ENCODE measurements around the gene BPIFA3.

BPIFA3 gene

DNA sequence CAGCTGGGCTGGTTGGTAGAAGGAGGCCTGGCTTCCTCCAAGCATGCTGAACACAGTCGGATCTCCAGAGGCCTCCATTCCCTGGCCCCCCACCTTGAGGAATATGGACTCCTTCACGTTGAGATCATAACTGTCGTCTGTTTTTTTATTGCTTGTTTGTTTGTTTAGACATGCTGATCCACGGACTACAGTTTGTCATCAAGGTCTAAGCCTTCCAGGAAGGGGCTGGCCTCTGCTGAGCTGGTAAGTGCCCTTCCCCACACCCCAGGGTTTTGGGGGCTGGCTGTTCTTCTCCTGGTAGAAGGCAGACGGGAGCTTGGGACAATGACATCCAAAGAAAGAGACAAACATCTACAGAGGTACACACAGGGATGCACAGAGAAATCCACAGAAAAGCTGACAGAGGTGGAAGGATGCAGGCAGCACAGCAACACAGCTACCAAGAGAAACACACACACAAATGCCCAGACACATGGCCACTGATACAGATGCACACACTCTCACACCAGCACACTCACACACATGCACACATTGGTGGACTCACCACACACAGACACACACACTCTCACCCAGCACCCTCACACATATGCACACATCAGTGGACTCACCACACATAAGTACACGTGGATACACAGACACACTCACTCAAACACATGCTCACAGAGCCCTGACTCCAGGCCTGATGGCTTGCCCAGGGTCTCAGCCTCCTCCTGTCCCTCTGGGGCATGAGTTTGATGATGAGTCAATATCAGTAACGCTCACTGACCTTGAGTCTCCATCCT lies 25.4 kb downstream of the BPIFA3 start:
- Histone ChIP-seq H3K9ac (ENCODE audit: low read length) (no peak overlapping the region), H3K4me3 (ENCODE audit: low read length) (no peak overlapping the region), H3K36me3 (ENCODE audit: control insufficient read depth, low read depth, low read length) (no peaks in the 10 kb centered on the region), H3K27ac (ENCODE audit: low read length) (no peak overlapping the region), H3K9me3 (ENCODE audit: control insufficient read depth, low read depth, low read length) (no peaks in the 10 kb centered on the region), H3K4me1 (ENCODE audit: control insufficient read depth, low read depth, low read length) (no peaks in the 10 kb centered on the region), H3K27me3 (ENCODE audit: control insufficient read depth, insufficient read depth, low read length) (no peaks in the 10 kb centered on the region)

- no peak overlapping the region for H3K4me3 ChIP-seq (ENCODE audit: low read length)
- H3K27ac ChIP-seq (ENCODE audit: low read length) = no peak overlapping the region
- H3K36me3 ChIP-seq (ENCODE audit: control insufficient read depth, low read depth, low read length) = no peaks in the 10 kb centered on the region
- no peaks in the 10 kb centered on the region for H3K4me1 ChIP-seq (ENCODE audit: control insufficient read depth, low read depth, low read length)
- no peaks in the 10 kb centered on the region for H3K9me3 ChIP-seq (ENCODE audit: control insufficient read depth, low read depth, low read length)
- H3K27me3 ChIP-seq (ENCODE audit: control insufficient read depth, insufficient read depth, low read length) = no peaks in the 10 kb centered on the region
- no peak overlapping the region for H3K9ac ChIP-seq (ENCODE audit: low read length)
Observed at GRCh38 chr20:33246077-33246476, 28.9 kb downstream of the BPIFA3 start.

DNA sequence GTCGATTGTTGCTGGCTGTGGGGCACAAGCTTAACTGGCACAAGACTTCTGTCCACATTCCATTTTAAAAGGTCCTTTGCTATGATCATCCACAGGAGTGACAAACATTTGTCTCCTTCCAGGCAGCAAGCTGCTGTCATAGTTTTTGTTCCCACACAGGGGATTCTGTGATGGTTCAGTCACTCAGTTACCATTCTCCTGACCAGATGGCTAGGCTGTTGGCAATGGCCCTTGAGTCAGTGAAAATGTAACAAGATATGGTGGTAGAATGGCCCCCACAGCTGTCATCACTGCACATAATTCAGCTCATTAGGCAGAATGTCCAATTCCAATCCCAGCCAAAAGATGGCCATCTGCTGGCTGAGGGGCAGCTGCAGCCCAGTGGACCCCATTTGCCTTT lies 32.3 kb downstream of the BPIFA3 start:
- H3K9me3 ChIP-seq (ENCODE audit: control insufficient read depth, low read depth, low read length) = no peaks in the 10 kb centered on the region
- no peak overlapping the region for H3K27ac ChIP-seq (ENCODE audit: low read length)
- H3K4me3 ChIP-seq (ENCODE audit: low read length) = no peak overlapping the region
- no peaks in the 10 kb centered on the region for H3K36me3 ChIP-seq (ENCODE audit: control insufficient read depth, low read depth, low read length)
- no peaks in the 10 kb centered on the region for H3K4me1 ChIP-seq (ENCODE audit: control insufficient read depth, low read depth, low read length)
- no peak overlapping the region for H3K9ac ChIP-seq (ENCODE audit: low read length)
- H3K27me3 ChIP-seq (ENCODE audit: control insufficient read depth, insufficient read depth, low read length) = no peaks in the 10 kb centered on the region

DNA sequence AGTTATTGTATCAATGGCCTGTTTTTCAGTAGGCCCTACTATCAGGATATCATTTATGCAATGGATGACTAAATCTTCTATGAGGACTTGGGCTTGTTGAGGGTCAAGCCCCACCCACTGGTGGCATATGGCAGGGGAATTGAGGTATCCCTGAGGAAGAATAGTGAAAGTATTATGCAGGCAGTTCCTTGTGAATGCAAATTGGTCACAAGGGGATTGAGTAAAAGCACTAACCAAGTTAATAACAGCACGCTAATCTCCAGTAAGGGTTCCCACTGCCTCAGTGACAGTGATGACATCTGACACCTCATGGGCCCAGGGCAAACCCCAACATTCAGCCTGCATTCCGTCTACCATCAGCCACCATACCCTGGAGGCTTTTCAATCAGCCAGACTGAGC lies 33.5 kb downstream of the BPIFA3 start:
- Histone ChIP-seq H3K36me3 (ENCODE audit: control insufficient read depth, low read depth, low read length) (no peaks in the 10 kb centered on the region), H3K4me1 (ENCODE audit: control insufficient read depth, low read depth, low read length) (no peaks in the 10 kb centered on the region), H3K9ac (ENCODE audit: low read length) (no peak overlapping the region)

GRCh38 chr20:33251496-33251895 lies 34.3 kb downstream of the BPIFA3 start:
- Histone ChIP-seq H3K4me3 (ENCODE audit: low read length) (no peak overlapping the region), H3K36me3 (ENCODE audit: control insufficient read depth, low read depth, low read length) (no peaks in the 10 kb centered on the region), H3K27ac (ENCODE audit: low read length) (no peak overlapping the region), H3K9ac (ENCODE audit: low read length) (no peak overlapping the region), H3K27me3 (ENCODE audit: control insufficient read depth, insufficient read depth, low read length) (no peaks in the 10 kb centered on the region), H3K9me3 (ENCODE audit: control insufficient read depth, low read depth, low read length) (no peaks in the 10 kb centered on the region), H3K4me1 (ENCODE audit: control insufficient read depth, low read depth, low read length) (no peaks in the 10 kb centered on the region)

More for the DNA sequence above, 33.5 kb downstream of the BPIFA3 start:
- no peaks in the 10 kb centered on the region for H3K9me3 ChIP-seq (ENCODE audit: control insufficient read depth, low read depth, low read length)
- no peak overlapping the region for H3K4me3 ChIP-seq (ENCODE audit: low read length)
- no peak overlapping the region for H3K27ac ChIP-seq (ENCODE audit: low read length)
- H3K27me3 ChIP-seq (ENCODE audit: control insufficient read depth, insufficient read depth, low read length) = no peaks in the 10 kb centered on the region

DNA sequence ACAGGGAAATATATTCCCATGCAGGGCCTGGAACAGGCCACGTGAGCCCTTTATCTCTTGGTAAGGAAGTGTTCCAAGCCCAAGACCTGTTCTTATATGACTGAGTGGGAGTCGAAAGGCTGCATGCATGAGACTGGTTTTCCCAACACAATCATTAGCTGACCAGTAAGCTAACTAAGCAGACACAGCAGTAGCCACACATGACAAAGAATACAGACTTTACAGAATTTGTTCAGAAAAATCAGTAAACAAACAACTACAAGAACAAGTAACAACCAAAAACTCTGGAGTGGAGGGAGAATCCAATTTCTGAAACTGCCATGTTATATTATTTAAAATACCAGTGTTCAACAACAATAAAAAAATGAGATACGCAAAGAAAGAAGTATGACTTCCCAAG lies 35.3 kb downstream of the BPIFA3 start:
- H3K36me3 ChIP-seq (ENCODE audit: control insufficient read depth, low read depth, low read length) = no peaks in the 10 kb centered on the region
- H3K9ac ChIP-seq (ENCODE audit: low read length) = no peak overlapping the region
- no peak overlapping the region for H3K27ac ChIP-seq (ENCODE audit: low read length)
- no peaks in the 10 kb centered on the region for H3K9me3 ChIP-seq (ENCODE audit: control insufficient read depth, low read depth, low read length)
- H3K4me3 ChIP-seq (ENCODE audit: low read length) = no peak overlapping the region
- no peaks in the 10 kb centered on the region for H3K4me1 ChIP-seq (ENCODE audit: control insufficient read depth, low read depth, low read length)
- no peaks in the 10 kb centered on the region for H3K27me3 ChIP-seq (ENCODE audit: control insufficient read depth, insufficient read depth, low read length)

- Histone ChIP-seq H3K9me3 (ENCODE audit: control insufficient read depth, low read depth, low read length) (no peaks in the 10 kb centered on the region), H3K9ac (ENCODE audit: low read length) (no peak overlapping the region), H3K4me1 (ENCODE audit: control insufficient read depth, low read depth, low read length) (no peaks in the 10 kb centered on the region), H3K27ac (ENCODE audit: low read length) (no peak overlapping the region), H3K36me3 (ENCODE audit: control insufficient read depth, low read depth, low read length) (no peaks in the 10 kb centered on the region), H3K4me3 (ENCODE audit: low read length) (no peak overlapping the region), H3K27me3 (ENCODE audit: control insufficient read depth, insufficient read depth, low read length) (no peaks in the 10 kb centered on the region)
Observed at GRCh38 chr20:33255005-33255404, 37.9 kb downstream of the BPIFA3 start.

DNA sequence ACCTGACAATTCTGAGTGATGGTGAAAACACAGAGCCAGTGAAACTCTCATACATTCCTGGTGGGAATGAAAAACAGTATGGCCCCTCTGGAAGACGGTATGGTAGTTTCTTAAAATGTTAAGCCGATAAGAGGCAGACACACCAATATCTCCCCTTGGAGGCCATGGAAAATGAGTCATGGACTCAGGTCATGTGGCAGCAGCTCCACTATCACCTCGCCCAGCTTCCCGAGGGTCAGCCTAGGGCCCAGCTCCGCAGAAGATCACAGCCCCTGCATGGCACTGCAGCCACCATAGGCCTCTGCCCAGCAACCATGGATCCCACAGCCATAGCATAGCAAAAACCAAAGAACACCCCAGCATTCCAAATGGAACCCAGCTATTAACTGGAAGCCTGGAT lies 40.1 kb downstream of the BPIFA3 start:
- no peak overlapping the region for H3K4me3 ChIP-seq (ENCODE audit: low read length)
- no peaks in the 10 kb centered on the region for H3K4me1 ChIP-seq (ENCODE audit: control insufficient read depth, low read depth, low read length)
- H3K27ac ChIP-seq (ENCODE audit: low read length) = no peak overlapping the region
- no peak overlapping the region for H3K9ac ChIP-seq (ENCODE audit: low read length)
- H3K9me3 ChIP-seq (ENCODE audit: control insufficient read depth, low read depth, low read length) = no peaks in the 10 kb centered on the region
- H3K27me3 ChIP-seq (ENCODE audit: control insufficient read depth, insufficient read depth, low read length) = no peaks in the 10 kb centered on the region
- no peaks in the 10 kb centered on the region for H3K36me3 ChIP-seq (ENCODE audit: control insufficient read depth, low read depth, low read length)

GRCh38 chr20:33259371-33259770 lies 42.2 kb downstream of the BPIFA3 start:
- no peaks in the 10 kb centered on the region for H3K27me3 ChIP-seq (ENCODE audit: control insufficient read depth, insufficient read depth, low read length)
- no peak overlapping the region for H3K9ac ChIP-seq (ENCODE audit: low read length)
- no peaks in the 10 kb centered on the region for H3K4me1 ChIP-seq (ENCODE audit: control insufficient read depth, low read depth, low read length)
- H3K4me3 ChIP-seq (ENCODE audit: low read length) = no peak overlapping the region
- H3K27ac ChIP-seq (ENCODE audit: low read length) = no peak overlapping the region
- H3K36me3 ChIP-seq (ENCODE audit: control insufficient read depth, low read depth, low read length) = no peaks in the 10 kb centered on the region
- H3K9me3 ChIP-seq (ENCODE audit: control insufficient read depth, low read depth, low read length) = no peaks in the 10 kb centered on the region

DNA sequence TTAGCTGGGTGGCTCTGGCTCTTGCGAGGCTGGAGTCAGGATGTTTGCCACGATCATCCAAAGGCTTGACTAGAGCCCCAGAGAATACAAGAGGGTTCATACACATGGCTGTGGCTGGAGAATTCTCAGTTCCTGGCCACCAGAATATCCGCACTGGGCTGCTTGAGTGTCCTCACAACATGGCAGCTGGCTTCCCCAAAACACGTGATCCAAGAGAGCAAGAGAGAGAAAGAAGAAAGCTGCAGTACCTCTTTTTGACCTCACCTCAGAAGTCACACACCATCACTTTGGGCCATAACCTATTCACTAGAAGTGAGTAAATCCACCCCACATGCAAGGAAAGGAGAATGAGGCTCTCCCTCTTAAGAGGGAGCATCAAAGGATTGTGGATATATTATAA lies 44.3 kb downstream of the BPIFA3 start:
- Histone ChIP-seq H3K9me3 (ENCODE audit: control insufficient read depth, low read depth, low read length) (no peaks in the 10 kb centered on the region), H3K36me3 (ENCODE audit: control insufficient read depth, low read depth, low read length) (no peaks in the 10 kb centered on the region), H3K9ac (ENCODE audit: low read length) (no peak overlapping the region), H3K27me3 (ENCODE audit: control insufficient read depth, insufficient read depth, low read length) (no peaks in the 10 kb centered on the region), H3K27ac (ENCODE audit: low read length) (no peak overlapping the region), H3K4me1 (ENCODE audit: control insufficient read depth, low read depth, low read length) (no peaks in the 10 kb centered on the region), H3K4me3 (ENCODE audit: low read length) (no peak overlapping the region)

DNA sequence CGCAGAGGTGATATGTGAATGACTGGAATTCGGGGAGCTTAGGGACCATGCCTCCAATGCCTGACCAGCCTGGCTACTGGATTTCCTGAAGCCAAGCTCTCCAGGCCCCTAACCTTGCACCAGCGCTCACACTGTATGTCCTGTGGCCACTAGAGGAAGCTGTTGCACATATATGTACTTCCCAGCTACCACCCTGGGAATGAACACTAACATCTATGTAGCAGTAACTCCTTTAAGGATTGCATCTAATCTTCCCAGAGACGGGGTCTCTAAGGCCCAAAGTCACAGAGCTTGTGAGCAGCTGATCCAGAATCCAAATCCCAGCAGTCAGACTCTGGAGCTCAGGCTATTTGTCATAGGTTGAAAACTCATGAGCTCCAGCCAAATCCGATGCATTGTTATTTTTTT lies 45.5 kb downstream of the BPIFA3 start:
- H3K4me3 ChIP-seq (ENCODE audit: low read length) = no peak overlapping the region
- H3K9ac ChIP-seq (ENCODE audit: low read length) = no peak overlapping the region
- no peaks in the 10 kb centered on the region for H3K9me3 ChIP-seq (ENCODE audit: control insufficient read depth, low read depth, low read length)
- H3K36me3 ChIP-seq (ENCODE audit: control insufficient read depth, low read depth, low read length) = no peaks in the 10 kb centered on the region
- no peaks in the 10 kb centered on the region for H3K27me3 ChIP-seq (ENCODE audit: control insufficient read depth, insufficient read depth, low read length)
- no peaks in the 10 kb centered on the region for H3K4me1 ChIP-seq (ENCODE audit: control insufficient read depth, low read depth, low read length)
- H3K27ac ChIP-seq (ENCODE audit: low read length) = no peak overlapping the region

DNA sequence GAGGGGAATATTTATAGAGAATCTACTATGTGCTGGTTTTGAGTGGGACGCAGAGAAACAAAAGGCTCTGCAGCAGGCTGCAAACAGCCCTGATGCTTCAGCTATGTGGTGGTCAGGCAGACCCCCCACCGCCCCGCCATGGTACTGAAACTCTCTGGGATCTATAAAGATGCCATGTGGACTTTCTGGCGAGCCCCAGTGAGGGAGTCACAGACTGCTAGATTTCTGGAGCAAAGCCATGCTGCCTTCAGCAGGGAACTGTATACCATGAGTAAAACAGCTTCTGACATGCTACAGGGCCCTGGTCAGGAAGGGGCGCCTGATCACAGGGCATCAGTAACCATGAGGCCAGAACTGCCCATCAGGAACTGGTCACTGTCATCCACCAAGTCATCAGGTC lies 46.6 kb downstream of the BPIFA3 start:
- no peak overlapping the region for H3K27ac ChIP-seq (ENCODE audit: low read length)
- H3K36me3 ChIP-seq (ENCODE audit: control insufficient read depth, low read depth, low read length) = no peaks in the 10 kb centered on the region
- H3K9me3 ChIP-seq (ENCODE audit: control insufficient read depth, low read depth, low read length) = no peaks in the 10 kb centered on the region
- no peaks in the 10 kb centered on the region for H3K27me3 ChIP-seq (ENCODE audit: control insufficient read depth, insufficient read depth, low read length)
- H3K4me1 ChIP-seq (ENCODE audit: control insufficient read depth, low read depth, low read length) = no peaks in the 10 kb centered on the region
- no peak overlapping the region for H3K9ac ChIP-seq (ENCODE audit: low read length)
- H3K4me3 ChIP-seq (ENCODE audit: low read length) = no peak overlapping the region
